OCI-M2 (cell line): ENCODE data around the gene NDUFAF3.

Source experiments
- DNase-seq: peaks from one replicate; lab custom pipeline; 2025; ENCODE audit not compliant: unreplicated experiment; lab: John Stamatoyannopoulos, UW

NDUFAF3 gene

DNA sequence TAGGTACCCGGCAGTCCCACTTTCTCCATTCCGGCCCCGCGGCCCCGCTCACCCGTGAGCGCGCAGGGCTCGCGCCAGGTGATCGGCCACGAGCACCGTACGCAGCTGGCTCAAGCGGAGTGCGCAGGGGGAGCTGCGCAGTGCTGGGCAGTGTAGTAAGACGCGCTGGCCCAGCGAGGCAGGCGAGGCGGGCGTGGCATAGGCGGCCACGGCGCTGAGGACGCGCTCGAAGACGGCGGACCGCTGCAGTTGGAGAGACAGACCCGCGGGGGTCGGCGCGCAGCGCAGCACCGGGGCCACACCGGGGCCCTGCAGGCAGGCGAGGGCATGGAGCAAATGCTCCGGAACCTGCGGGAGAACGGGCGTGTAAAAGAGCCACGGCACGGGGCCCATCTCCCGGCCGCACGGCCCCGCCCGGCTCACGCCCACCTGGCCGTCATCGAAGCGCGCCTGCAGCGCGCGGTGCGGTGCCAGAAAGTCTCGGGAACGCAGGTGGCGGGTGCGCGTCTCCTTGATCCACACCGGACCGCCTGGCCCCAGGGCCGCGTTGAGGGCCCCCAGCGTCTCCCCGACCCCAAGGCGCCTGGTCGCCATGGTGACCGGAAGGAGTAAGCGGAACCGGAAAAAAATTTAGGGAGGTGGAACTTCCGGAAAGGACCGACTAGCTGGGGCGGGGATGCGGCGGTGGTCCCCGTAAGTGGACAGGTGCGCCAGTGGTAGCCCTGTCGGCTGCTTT, 3.8 kb upstream of the NDUFAF3 start, which contains the start of gene DALRD3:
TSS of gene DALRD3 (minus strand) at position 610 of the 736 bp plus-strand sequence. CDS start at position 594, 16 bp downstream.
- no peak for DNase-seq

GRCh38 chr3:49018707-49019006, 3.3 kb upstream of the NDUFAF3 start:
- no peak for DNase-seq

GRCh38 chr3:49019941-49020329, 2.0 kb upstream of the NDUFAF3 start:
- DNase-seq: no peak

GRCh38 chr3:49020330-49021212, 1.4 kb upstream of the NDUFAF3 start:
- DNase-seq: no peak

DNA sequence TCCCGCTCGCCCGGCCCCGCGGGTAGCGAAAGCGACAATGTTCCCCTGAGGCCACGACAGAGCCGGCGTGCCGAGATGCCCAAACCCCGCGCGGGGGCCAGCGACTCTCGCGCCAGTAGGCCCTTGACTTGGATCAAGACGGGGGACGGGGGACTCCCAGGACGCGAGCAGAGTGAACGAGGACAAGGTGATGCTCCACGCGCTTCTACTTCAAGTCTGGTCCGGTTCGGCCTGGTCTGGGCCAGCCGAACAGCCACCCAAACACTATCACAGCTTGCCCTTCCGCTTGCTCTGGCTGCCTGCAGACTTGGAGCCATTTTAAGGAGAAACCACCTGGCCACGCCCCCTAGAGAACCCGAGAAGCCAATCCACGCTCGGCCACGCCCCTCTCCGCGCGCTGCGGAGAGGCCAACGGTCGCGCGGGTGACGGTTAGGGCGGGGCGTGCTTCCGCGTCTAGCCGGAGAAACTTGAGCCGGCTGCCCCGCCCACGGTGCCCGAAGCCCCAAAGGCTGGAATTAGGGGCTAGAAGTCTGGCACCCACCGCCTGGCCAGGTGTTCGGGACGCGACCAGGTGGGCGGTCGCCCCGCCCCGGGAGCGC, 608 bp upstream of the NDUFAF3 start:
- peak; percentile 89 for DNase-seq

DNA sequence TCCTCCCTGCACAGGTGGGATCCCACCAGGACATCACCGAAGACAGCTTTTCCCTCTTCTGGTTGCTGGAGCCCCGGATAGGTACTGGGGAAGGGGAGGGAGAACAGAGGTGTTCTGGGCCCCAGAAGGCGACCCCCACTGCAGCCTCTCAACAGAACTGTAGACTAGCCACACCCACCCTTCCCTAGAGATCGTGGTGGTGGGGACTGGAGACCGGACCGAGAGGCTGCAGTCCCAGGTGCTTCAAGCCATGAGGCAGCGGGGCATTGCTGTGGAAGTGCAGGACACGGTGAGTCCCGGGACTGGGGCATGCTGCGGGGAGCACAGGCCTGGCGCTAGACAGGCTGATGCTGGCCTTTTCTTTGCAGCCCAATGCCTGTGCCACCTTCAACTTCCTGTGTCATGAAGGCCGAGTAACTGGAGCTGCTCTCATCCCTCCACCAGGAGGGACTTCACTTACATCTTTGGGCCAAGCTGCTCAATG, 809 bp downstream of the NDUFAF3 start:
- no peak for DNase-seq

DNA sequence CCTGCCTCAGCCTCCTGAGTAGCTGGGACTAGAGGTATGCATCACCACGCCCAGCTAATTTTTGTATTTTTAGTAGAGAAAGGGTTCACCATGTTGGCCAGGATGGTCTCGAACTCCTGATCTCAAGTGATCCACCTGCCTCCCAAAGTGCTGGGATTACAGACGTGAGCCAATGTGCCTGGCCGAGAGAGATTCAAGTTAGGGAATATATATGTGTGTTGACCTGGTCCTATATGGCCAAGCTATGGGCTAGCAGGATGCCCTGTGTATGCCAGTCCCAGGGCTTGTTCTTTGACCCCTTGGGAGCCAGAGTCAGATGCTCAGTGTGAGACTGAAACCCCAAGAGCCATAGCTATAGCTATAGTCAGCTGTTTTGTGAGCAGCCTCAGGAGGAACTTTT, 1.9 kb downstream of the NDUFAF3 start:
- DNase-seq: no peak

DNA sequence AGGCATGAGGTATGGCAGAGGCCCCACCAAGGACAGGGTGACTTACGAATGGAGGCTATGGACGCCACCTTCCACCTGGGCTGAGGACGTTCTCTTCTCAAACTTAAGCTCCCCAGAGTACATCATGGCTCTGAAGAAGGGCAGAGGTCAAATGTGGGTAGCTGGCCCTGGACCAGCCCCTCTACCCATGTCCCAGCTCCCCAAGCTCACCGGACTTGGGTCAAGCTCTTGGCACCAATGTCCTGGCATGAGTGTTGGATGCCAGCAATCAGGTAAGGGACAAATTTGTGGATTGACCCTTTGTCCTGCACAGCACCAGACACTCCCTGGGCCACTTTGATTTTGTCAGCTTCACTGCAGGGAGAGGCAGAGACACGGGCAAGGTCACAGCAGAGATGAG, 2.5 kb downstream of the NDUFAF3 start:
- DNase-seq: no peak

DNA sequence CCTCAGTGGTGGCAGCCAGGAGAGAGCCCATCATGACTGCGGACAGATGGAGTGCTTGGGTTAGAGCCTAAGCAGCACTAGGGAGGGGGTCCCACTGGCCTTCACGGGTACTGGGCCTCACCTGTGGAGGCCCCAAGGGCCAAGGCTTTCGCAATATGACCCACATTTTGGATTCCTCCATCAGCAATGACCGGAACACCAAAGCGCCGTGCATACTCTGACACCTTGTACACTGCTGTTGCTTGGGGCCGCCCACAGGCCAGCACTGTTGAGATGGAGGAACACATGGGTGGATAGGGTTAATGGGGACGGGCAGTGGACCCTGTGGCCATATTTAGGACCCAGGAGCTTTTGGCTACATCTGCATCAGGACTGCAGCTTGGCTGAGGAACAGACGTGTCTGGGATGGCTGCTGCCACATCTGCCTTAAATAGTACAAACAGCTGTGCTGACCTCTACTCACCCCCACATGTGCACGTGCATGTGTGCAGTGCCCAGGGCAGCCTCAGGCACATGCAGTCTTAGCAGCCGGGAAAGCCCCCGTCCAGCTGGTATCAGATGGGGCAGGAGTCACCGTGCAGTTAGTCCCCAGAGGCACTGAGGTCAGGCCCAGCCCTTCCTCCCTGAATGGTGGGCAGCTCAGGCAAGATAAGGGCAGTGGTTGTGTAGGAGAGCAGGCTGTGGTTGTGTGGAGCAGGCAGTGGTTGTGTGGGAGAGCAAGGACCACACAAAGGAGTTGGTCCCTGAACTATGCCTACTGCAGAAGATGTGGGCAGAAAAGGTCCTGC, 3.3 kb downstream of the NDUFAF3 start:
- DNase-seq: peak; percentile 41

- DNase-seq: no peak
Measured at GRCh38 chr3:49025793-49026520, 4.0 kb downstream of the NDUFAF3 start.

GRCh38 chr3:49026536-49026935, 4.6 kb downstream of the NDUFAF3 start:
- DNase-seq: no peak

GRCh38 chr3:49027634-49028033, 5.7 kb downstream of the NDUFAF3 start:
- no peak for DNase-seq

DNA sequence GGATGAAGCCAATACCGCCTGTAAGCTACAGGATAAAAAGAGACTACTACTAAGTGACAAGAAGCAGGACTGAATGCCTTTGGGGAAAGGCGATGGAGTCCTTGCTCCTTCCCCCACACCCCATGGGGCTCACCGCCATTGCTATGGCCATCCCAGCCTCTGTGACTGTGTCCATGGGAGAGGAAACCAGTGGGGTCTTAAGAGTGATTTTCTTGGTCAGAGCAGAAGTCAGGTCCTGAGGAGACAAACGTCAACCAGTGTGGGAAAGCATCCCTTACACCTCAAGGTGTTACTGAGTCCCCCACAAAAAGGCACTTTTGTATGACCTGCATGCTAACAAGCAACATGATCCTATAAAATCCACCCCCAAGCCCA, 6.4 kb downstream of the NDUFAF3 start:
- no peak for DNase-seq

DNA sequence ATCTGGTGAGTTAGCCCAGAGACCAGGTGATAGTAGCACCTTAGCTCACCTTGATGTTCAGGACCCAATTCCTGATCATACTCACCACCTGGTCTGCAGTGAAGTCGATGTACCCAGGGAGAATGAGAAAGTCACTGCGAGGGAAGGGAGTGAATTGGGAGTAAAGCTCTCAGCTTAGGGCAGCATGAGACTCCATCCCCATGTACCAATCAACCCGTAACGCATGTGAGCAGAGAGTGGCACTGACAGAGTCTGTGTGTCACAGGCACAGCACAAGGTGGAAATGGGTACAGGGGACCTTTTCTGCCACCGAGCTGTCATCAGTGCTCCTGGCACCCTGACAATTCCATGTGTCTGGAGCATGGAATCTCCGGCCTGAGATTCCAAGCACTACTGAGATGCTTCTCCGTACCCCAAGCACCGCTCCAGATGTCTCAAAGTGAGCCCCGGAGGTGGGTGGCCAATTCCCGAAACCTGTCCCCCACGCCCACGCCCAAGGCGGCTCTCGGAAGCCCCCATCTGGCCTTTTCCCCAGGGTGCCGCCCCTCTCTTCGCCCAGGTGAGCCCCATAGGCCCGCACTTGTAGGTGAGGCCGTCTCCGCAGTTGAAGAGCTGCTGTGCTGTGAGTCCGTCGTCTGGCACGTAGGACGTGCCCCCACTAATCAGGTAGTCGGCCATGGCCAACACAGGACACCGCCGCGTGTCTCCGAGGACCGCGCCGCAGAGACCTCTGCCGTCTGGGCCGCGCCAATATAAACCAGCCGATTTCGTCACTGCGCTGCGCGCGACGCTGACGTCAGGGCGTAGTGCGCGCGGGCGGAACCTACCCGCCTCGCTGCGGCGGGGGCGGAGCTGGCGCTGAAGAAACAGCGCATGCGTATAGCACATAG, 7.0 kb downstream of the NDUFAF3 start, which contains the start of gene IMPDH2:
TSS of gene IMPDH2 (minus strand) at position 726 of the 890 bp plus-strand sequence. CDS start at position 678, 48 bp downstream.
- peak; percentile 60 for DNase-seq

- no peak for DNase-seq
Measured at GRCh38 chr3:49029563-49029884, 7.6 kb downstream of the NDUFAF3 start.

DNA sequence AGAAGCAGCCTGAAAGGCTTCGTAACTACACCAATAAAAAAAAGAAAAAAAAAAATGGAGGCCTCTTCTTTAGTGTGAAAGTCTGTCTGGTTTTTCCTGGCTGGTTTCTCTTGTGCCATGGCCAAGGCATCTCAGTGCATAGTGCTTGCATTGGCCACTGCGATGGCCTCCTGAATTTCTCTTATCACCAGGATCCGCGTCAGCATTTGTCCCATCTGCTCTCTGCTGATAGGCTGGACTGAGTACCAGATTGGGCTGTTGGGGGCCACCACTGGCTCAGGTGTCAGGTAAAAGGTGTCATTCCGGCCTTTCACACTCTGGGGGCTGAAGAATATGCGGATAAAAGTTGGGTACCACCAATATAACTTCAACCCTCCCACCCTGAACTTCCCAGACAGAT, 8.4 kb downstream of the NDUFAF3 start:
- no peak for DNase-seq

GRCh38 chr3:49032646-49033304, 10.9 kb downstream of the NDUFAF3 start:
- DNase-seq: no peak

GRCh38 chr3:49034650-49035049, 12.7 kb downstream of the NDUFAF3 start:
- no peak for DNase-seq

GRCh38 chr3:49035281-49035680, 13.4 kb downstream of the NDUFAF3 start:
- DNase-seq: no peak
